SU-DHL-6 (cell line): ENCODE results near the gene KCND2.

Experiments used
- EZH2phosphoT487 ChIP-seq: fragments of 200-600 bp; sonication (generic), shearing (Covaris generic); conservative IDR thresholded peaks from 2 replicates; pipeline ENCODE4 v1.6.1; 2018; ENCODE audit warnings: mild to moderate bottlenecking, antibody characterized with exemption, low read length, moderate library complexity, mixed read lengths
- TF ChIP-seq, protein P1 (sequence below): fragments of 200-600 bp; sonication (generic); IDR thresholded peaks from one replicate; pipeline ENCODE4 v1.5.1; 2017; ENCODE audit warnings: antibody characterized with exemption, mild to moderate bottlenecking, low read length, moderate library complexity; ENCODE audit not compliant: insufficient read depth, poor library complexity, severe bottlenecking

DNA sequence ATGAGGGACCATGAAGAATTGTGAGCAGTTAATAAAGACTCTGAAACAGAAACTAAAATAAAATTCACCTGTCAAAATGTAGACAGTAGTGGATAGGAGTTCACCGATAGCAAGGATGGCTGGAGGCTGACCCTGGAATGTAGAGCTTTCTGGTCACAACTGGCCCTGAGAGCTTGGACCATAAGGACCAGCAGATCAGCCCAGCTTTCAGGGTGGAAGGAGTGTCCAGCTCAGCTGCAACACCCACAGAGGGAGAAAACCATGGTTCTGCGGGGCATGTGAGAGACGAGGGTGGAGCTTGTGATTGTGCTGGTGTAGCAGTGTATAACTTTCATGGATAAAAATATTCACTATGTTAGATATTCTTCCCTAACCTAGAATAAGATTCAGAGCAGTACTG is 199.9 kb downstream of the KCND2 start:
- TF ChIP-seq, protein P1, sequence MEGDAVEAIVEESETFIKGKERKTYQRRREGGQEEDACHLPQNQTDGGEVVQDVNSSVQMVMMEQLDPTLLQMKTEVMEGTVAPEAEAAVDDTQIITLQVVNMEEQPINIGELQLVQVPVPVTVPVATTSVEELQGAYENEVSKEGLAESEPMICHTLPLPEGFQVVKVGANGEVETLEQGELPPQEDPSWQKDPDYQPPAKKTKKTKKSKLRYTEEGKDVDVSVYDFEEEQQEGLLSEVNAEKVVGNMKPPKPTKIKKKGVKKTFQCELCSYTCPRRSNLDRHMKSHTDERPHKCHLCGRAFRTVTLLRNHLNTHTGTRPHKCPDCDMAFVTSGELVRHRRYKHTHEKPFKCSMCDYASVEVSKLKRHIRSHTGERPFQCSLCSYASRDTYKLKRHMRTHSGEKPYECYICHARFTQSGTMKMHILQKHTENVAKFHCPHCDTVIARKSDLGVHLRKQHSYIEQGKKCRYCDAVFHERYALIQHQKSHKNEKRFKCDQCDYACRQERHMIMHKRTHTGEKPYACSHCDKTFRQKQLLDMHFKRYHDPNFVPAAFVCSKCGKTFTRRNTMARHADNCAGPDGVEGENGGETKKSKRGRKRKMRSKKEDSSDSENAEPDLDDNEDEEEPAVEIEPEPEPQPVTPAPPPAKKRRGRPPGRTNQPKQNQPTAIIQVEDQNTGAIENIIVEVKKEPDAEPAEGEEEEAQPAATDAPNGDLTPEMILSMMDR = no peak
- no peak for TF ChIP-seq EZH2phosphoT487
